Tibial artery (tissue), 4 donors: ENCODE results near the gene MNX1.

Source experiments
- DNase-seq, 2 donors: peaks; one replicate each; pipeline ENCODE4 v3.0.0-alpha.2; 2019
- H3K27ac ChIP-seq, 2 donors: fragments of 200-600 bp; sonication (generic) in 1 of 2; 1 replicate in 1 of 2; 2 replicates in 1 of 2; pipeline ENCODE4 v1.5.1; 2018 to 2019; ENCODE audit warnings: mild to moderate bottlenecking in 1 of 2
- H3K27me3 ChIP-seq, 2 donors: fragments of 200-600 bp; sonication (generic) in 1 of 2; one replicate each; pipeline versions ENCODE4 v1.5.1 to v1.6.0; 2016 to 2019
- H3K36me3 ChIP-seq, 3 donors: fragments of 200-600 bp; sonication (generic) in 2 of 3; one replicate each; pipeline ENCODE4 v1.5.1; 2016 to 2019; ENCODE audit warnings: mild to moderate bottlenecking in 2 of 3
- H3K4me1 ChIP-seq, 4 donors: fragments of 200-600 bp; sonication (generic) in 2 of 4; 1 replicate in 3 of 4; 2 replicates in 1 of 4; pipeline ENCODE4 v1.5.1; 2016 to 2019
- H3K4me3 ChIP-seq, 2 donors: fragments of 200-600 bp; sonication (generic) in 1 of 2; 1 replicate in 1 of 2; 2 replicates in 1 of 2; pipeline ENCODE4 v1.5.1; 2018 to 2019; ENCODE audit warnings: mild to moderate bottlenecking in 2 of 2
- H3K9me3 ChIP-seq, 3 donors: fragments of 200-600 bp; sonication (generic) in 1 of 3; one replicate each; pipeline ENCODE4 v1.5.1; 2016 to 2019
- intact Hi-C: fragments of 100-400 bp; cut with DNase I; formaldehyde crosslinking; loops from one replicate; pipeline ENCODE4 v1.15.0; 2023; ENCODE audit warnings: low total_unique reads
- TF ChIP-seq, protein P1 (sequence below), 2 experiments: fragments of 200-600 bp in 1 of 2; fragments of 450-650 bp in 1 of 2; IDR thresholded peaks; one replicate each; pipeline ENCODE4 v1.5.1; 2017 to 2019; ENCODE audit warnings: antibody characterized with exemption in 2 of 2, mild to moderate bottlenecking in 1 of 2, moderate library complexity in 1 of 2

The MNX1 gene

DNA sequence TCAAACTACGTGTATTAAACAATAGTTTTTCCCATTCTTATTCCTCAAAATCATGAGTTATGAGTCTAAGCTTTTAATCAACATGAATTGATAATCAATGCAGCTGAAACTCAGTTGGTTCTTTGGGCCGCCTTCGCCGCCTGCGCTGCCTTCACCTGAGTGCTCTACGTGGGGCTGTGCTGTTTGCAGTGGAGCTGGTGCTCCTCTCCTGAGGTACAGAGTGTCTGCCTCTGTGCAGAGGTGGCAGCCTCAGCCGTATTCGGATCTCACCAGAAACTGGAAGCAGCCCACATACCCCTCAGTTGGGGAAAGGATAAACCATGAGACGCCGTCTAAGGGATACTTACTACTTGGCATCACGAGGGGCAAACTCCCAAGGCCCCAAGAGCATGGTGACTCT lies 45.5 kb downstream of the MNX1 start:
- TF ChIP-seq, protein P1, sequence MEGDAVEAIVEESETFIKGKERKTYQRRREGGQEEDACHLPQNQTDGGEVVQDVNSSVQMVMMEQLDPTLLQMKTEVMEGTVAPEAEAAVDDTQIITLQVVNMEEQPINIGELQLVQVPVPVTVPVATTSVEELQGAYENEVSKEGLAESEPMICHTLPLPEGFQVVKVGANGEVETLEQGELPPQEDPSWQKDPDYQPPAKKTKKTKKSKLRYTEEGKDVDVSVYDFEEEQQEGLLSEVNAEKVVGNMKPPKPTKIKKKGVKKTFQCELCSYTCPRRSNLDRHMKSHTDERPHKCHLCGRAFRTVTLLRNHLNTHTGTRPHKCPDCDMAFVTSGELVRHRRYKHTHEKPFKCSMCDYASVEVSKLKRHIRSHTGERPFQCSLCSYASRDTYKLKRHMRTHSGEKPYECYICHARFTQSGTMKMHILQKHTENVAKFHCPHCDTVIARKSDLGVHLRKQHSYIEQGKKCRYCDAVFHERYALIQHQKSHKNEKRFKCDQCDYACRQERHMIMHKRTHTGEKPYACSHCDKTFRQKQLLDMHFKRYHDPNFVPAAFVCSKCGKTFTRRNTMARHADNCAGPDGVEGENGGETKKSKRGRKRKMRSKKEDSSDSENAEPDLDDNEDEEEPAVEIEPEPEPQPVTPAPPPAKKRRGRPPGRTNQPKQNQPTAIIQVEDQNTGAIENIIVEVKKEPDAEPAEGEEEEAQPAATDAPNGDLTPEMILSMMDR (IDR thresholded peaks at IDR 0.05) = no peak
- Histone ChIP-seq H3K27ac (no peak overlapping the region), H3K4me1 (no peaks in the 10 kb centered on the region), H3K4me3 (no peak overlapping the region), H3K9me3 (no peaks in the 10 kb centered on the region), H3K36me3 (peaks cover 61 to 93% (median 74%) of the 10 kb centered on the region in 3 donors), H3K27me3 (no peaks in the 10 kb centered on the region)
- intact Hi-C loops = loop anchor here (5.0 kb wide), 1 partner anchor 307 kb away; no protein-coding TSS in a partner anchor
- no peak for DNase-seq

GRCh38 chr7:156963472-156963871 lies 47.0 kb downstream of the MNX1 start:
- DNase-seq = no peak
- H3K27me3 ChIP-seq = no peaks in the 10 kb centered on the region
- intact Hi-C loops = no loop called here
- H3K36me3 ChIP-seq = peaks cover 71 to 99% (median 89%) of the 10 kb centered on the region in 3 donors
- H3K27ac ChIP-seq = no peak overlapping the region
- TF ChIP-seq, protein P1 (IDR thresholded peaks at IDR 0.05) = no peak
- no peak overlapping the region for H3K4me3 ChIP-seq
- H3K4me1 ChIP-seq = no peaks in the 10 kb centered on the region
- H3K9me3 ChIP-seq = no peaks in the 10 kb centered on the region

DNA sequence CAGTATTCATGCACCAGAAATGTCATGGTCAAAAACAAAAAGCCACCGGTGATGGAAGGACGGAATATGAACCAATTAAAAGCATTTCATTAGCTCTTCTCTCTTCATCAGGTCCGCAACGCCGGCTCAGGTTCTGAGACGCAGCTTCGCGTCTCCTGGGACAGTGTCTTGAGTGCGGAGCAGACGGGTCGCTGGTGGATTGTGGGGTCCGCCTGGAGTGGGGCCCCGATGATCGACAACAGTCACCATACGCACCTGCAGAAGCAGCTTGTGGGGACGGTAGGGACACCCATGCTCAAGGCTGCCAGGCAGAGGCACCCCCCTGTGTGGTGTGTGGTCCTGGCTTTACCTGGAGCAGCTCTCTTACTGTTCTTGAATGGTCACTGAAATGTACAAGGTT lies 47.6 kb downstream of the MNX1 start:
- Histone ChIP-seq H3K4me1 (no peaks in the 10 kb centered on the region), H3K9me3 (no peaks in the 10 kb centered on the region), H3K27me3 (no peaks in the 10 kb centered on the region), H3K27ac (no peak overlapping the region), H3K36me3 (peaks cover 75 to 99% (median 91%) of the 10 kb centered on the region in 3 donors), H3K4me3 (no peak overlapping the region)
- no peak for DNase-seq
- TF ChIP-seq, protein P1 (IDR thresholded peaks at IDR 0.05) = no peak
- intact Hi-C loops = no loop called here

DNA sequence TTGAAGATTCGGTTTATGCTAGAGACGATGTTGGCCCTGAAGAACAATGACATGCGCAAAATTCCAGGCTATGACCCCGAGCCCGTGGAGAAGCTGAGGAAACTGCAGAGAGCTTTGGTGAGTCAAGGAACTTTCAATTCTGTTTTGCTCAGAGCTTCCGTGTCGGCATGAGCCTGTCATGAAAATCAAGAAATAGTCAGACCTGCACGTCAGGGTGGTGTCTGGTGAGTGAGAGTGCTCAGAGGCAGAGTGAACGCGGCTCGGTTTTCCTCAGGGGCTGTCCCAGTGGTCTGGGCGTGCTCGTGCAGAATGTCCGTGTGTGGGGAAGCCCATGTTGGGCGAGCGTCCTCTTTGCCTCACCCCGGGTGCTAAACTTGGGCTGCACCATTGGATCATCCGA lies 48.3 kb downstream of the MNX1 start:
- Histone ChIP-seq H3K27me3 (no peaks in the 10 kb centered on the region), H3K36me3 (peaks cover 75 to 96% (median 86%) of the 10 kb centered on the region in 3 donors), H3K4me3 (no peak overlapping the region), H3K4me1 (no peaks in the 10 kb centered on the region), H3K27ac (no peak overlapping the region), H3K9me3 (no peaks in the 10 kb centered on the region)
- intact Hi-C loops = no loop called here
- TF ChIP-seq, protein P1 (IDR thresholded peaks at IDR 0.05) = no peak
- DNase-seq = no peak

DNA sequence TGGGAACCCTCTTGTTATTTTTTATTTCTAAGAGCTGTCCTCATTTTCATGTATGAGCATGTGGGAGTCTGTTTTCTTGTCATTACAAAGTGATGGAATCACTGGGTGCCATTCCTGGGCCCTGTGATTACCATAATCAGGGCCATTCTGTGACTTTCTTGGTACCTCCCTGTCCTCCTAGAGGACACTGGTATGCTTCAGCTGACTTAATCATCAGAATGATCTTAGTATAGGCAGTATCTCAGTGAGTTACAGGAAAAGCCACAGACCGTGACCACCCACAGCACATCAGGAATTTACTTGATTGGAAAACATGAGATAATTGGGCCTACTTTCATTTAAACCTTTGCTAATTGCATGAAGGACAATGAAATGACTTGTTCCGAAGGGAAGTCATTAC lies 53.7 kb downstream of the MNX1 start:
- DNase-seq = no peak
- Histone ChIP-seq H3K36me3 (peaks cover 74 to 94% (median 83%) of the 10 kb centered on the region in 3 donors), H3K4me1 (peaks cover 0 to 7% (median 3%) of the 10 kb centered on the region in 4 donors), H3K9me3 (no peaks in the 10 kb centered on the region), H3K27me3 (no peaks in the 10 kb centered on the region), H3K4me3 (no peak overlapping the region), H3K27ac (no peak overlapping the region)
- TF ChIP-seq, protein P1 (IDR thresholded peaks at IDR 0.05) = no peak
- intact Hi-C loops = no loop called here

- peaks cover 0 to 23% (median 17%) of the 10 kb centered on the region in 4 donors for H3K4me1 ChIP-seq
- H3K27ac ChIP-seq = no peak overlapping the region
- DNase-seq = no peak
- H3K27me3 ChIP-seq = no peaks in the 10 kb centered on the region
- TF ChIP-seq, protein P1 (IDR thresholded peaks at IDR 0.05) = no peak
- H3K4me3 ChIP-seq = no peak overlapping the region
- H3K36me3 ChIP-seq = peaks cover 59 to 76% (median 69%) of the 10 kb centered on the region in 3 donors
- intact Hi-C loops = no loop called here
- H3K9me3 ChIP-seq = no peaks in the 10 kb centered on the region
These were observed 55.5 kb downstream of the MNX1 start for GRCh38 chr7:156954941-156955340.
